Brain microvascular endothelial cell (primary cell): ENCODE data around the gene ELF1.
"Not testable (repeated sequence)": the region's sequence is repeated elsewhere in the genome, so short reads cannot be mapped to it uniquely, and the experiment has no call there.

Experiments
- DNase-seq: peaks from one replicate; pipeline ENCODE4 v3.0.0-alpha.2; 2020
- H3K27ac ChIP-seq: fragments of 250-450 bp; sonication (Bioruptor Pico); 2 replicates; pipeline ENCODE4 v1.5.1; 2020; ENCODE audit warnings: mild to moderate bottlenecking, moderate library complexity
- H3K27me3 ChIP-seq: fragments of 250-450 bp; sonication (Bioruptor Pico); replicated peaks from 2 replicates; pipeline ENCODE4 v1.5.1; 2020; ENCODE audit warnings: mild to moderate bottlenecking
- H3K36me3 ChIP-seq: fragments of 250-450 bp; sonication (Bioruptor Pico); replicated peaks from 2 replicates; pipeline ENCODE4 v1.5.1; 2020; ENCODE audit warnings: mild to moderate bottlenecking
- H3K4me3 ChIP-seq: 2 replicates; pipeline ENCODE4 v1.5.1; 2011; ENCODE audit warnings: low read depth, mild to moderate bottlenecking, control low read depth, low read length, moderate library complexity
- in situ Hi-C: cut with HindIII; loops from 2 replicates; pipeline ENCODE4 v1.10.0; 2017; ENCODE audit warnings: low sequenced_read_pairs, low pct_ligation_motif_present
- TF ChIP-seq, protein P1 (sequence below): IDR thresholded peaks from 2 replicates; pipeline ENCODE4 v1.5.1; 2011; ENCODE audit warnings: low read depth, mild to moderate bottlenecking, moderate library complexity, low read length, control low read depth, inconsistent platforms; ENCODE audit errors: missing control alignments

Gene ELF1

DNA sequence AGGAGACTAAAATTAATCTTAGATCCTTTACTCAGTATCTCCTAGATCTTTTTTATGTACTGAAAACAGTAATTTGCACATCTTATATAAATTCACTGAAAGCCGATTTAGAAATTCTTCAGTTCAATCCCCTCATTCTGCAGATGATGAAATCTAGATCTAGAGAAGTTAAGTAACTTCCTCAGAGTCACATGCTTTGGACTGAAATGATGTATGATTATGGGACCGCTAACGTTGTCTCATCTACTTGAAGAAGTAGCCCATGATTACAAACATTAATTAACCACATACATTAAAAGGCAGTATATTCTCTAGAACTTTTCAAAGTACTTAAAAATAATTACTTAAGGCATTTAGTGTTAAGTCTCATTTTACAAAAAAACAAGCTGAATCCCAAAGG is 37.8 kb downstream of the ELF1 start:
- H3K36me3 ChIP-seq, result peaks cover 2% of the 10 kb centered on the region
- H3K27ac ChIP-seq, result no peak overlapping the region
- H3K4me3 ChIP-seq, result no peak overlapping the region
- no peak for DNase-seq
- TF ChIP-seq, protein P1, sequence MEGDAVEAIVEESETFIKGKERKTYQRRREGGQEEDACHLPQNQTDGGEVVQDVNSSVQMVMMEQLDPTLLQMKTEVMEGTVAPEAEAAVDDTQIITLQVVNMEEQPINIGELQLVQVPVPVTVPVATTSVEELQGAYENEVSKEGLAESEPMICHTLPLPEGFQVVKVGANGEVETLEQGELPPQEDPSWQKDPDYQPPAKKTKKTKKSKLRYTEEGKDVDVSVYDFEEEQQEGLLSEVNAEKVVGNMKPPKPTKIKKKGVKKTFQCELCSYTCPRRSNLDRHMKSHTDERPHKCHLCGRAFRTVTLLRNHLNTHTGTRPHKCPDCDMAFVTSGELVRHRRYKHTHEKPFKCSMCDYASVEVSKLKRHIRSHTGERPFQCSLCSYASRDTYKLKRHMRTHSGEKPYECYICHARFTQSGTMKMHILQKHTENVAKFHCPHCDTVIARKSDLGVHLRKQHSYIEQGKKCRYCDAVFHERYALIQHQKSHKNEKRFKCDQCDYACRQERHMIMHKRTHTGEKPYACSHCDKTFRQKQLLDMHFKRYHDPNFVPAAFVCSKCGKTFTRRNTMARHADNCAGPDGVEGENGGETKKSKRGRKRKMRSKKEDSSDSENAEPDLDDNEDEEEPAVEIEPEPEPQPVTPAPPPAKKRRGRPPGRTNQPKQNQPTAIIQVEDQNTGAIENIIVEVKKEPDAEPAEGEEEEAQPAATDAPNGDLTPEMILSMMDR, result no peak
- in situ Hi-C loops, result no loop called here
- H3K27me3 ChIP-seq, result no peaks in the 10 kb centered on the region

DNA sequence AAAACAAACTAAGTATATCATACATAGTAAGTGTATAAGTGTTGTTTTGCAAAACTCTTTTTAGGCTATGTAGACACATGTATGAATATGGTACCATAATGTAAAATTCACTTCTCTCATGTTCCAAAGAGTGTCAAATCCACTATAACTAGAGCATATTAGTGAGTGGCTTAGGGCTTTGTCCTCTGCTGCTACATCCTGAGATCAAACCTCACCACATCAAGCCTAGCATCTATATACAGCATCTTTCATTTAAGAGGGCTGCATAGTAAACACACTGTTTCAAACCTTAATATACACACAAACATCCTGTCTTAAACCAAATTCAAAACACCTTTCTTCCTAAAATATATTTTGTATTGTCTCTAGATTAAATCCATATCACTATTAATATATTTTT is 38.7 kb downstream of the ELF1 start:
- TF ChIP-seq, protein P1, result no peak
- no peak overlapping the region for H3K4me3 ChIP-seq
- H3K36me3 ChIP-seq, result peaks cover 2% of the 10 kb centered on the region
- H3K27me3 ChIP-seq, result no peaks in the 10 kb centered on the region
- in situ Hi-C loops, result no loop called here
- no peak overlapping the region for H3K27ac ChIP-seq
- DNase-seq, result no peak

DNA sequence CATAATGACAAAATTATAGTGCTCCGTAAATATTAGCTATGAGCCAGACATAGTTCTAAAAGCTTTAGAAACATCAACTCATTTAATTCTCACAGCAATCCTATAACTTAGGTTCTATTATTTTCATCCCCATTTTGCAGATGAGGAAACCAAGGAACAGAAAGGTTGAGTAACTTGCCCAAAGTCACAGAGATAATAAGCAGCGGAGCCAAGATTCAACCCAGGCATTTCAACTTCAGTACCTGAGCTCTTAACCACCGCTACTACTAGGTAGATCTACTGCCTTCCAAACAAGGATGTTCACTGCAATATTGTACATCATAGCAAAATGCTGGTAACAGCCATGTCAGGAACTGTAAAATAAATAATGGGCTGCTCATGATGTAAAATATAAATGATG is 39.9 kb downstream of the ELF1 start:
- no peak for DNase-seq
- Histone ChIP-seq H3K27ac (no peak overlapping the region), H3K4me3 (no peak overlapping the region), H3K27me3 (no peaks in the 10 kb centered on the region), H3K36me3 (peaks cover 2% of the 10 kb centered on the region)
- in situ Hi-C loops, result no loop called here
- TF ChIP-seq, protein P1, result no peak

DNA sequence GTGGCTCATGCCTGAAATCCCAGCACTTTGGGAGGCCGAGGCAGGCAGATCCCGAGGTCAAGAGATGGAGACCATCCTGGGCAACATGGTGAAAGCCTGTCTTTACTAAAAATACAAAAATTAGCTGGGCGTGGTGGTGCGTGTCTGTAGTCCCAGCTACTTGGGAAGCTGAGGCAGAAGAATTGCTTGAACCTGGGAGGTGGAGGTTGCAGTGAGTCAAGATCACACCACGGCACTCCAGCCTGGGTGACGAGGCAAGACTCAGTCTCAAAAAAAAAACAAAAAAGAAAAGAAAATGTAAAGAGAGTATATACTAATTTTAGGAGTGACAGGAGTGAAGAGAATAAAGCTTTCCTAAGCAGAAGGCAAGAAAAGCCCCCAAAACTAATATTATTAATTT is 41.0 kb downstream of the ELF1 start:
- in situ Hi-C loops, H3K4me3 ChIP-seq, H3K27ac ChIP-seq: not testable (repeated sequence)

DNA sequence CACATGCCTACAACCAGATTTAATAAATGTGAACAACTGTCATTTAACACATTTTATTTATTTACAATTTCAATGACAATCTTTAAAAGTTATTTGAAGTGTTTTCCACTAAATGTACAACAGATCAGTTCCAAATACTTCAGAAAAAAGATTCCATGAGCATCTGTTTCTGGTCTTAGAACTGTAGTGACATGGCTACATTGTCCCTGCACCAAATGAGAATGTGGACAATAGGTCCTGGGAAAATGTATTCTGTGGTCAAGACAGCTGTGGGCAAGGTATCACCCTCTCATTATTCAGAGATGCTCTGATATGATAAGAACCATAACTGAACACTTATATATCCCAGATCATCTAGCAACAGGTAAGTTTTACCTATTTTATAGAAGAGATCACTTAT is 43.7 kb downstream of the ELF1 start:
- no peak overlapping the region for H3K27ac ChIP-seq
- H3K27me3 ChIP-seq, result no peaks in the 10 kb centered on the region
- H3K4me3 ChIP-seq, result no peak overlapping the region
- TF ChIP-seq, protein P1, result no peak
- peaks cover under 1% of the 10 kb centered on the region for H3K36me3 ChIP-seq
- no peak for DNase-seq
- in situ Hi-C loops, result no loop called here

More for the DNA sequence above, 41.0 kb downstream of the ELF1 start:
- H3K36me3 ChIP-seq, H3K27me3 ChIP-seq, DNase-seq: not testable (repeated sequence)

DNA sequence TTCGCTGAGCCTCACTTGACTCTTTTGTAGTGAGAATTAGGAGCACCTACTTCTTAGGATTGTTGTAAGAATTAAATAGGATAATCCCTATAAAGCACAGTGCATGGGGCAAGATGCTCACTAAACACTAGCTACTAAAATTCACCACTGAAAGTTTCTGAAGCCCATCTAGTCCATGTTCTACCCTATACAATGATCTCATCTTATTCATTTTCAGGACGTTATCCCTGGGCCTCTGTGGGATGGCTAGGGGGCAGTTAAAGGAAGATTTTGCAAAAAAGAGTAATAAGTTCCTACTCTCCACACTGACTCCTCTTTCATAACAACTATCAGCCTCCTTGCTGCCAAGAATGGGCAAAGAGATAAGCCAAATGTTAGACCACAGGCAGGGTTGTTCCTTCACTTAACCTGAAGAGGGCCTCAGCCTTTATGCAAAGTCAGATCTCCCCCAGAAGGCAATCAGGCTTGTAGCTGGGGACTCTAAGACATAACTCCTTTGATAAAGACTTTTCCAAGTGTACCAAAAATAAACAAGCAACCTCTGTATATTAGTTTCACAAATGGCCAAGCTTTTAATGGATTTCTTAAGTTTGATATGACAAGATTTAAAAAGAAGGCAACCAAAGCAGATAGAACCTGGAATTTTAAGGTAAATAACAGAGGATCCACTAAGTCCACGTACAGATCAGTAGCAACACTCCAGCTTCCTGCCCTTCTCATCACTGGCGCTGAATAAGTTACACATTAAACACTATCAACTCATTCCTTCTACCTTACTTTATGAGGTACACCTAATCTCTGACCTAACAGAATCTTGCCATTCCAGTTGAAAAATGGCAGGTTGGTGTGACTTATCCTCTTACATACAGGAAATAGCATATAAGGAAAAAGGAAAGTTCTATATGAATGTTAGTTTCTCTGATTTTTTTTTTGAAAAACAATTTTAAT is 44.4 kb downstream of the ELF1 start:
- in situ Hi-C loops, result no loop called here
- Histone ChIP-seq H3K27me3 (no peaks in the 10 kb centered on the region), H3K27ac (no peak overlapping the region), H3K4me3 (no peak overlapping the region), H3K36me3 (no peaks in the 10 kb centered on the region)
- TF ChIP-seq, protein P1, result peak; percentile 76
- peak; percentile 50 for DNase-seq
